Amniotic stem cell (primary cell): ENCODE results near the gene ARV1.
"Not testable (repeated sequence)": the region's sequence is repeated elsewhere in the genome, so short reads cannot be mapped to it uniquely, and the experiment has no call there.

Source experiments
- DNase-seq: peaks from one replicate; lab custom pipeline; 2025; lab: John Stamatoyannopoulos, UW

ARV1 gene

GRCh38 chr1:231045286-231045685 lies 66.4 kb downstream of the ARV1 start:
- DNase-seq, result no peak

- DNase-seq, result not testable (repeated sequence)
These were observed 67.2 kb downstream of the ARV1 start for GRCh38 chr1:231045921-231046729.

GRCh38 chr1:231046730-231047395 lies 68.0 kb downstream of the ARV1 start:
- DNase-seq, result no peak

- DNase-seq, result not testable (repeated sequence)
These were observed 68.6 kb downstream of the ARV1 start for GRCh38 chr1:231047529-231047928.

- DNase-seq, result not testable (repeated sequence)
These were observed 69.5 kb downstream of the ARV1 start for GRCh38 chr1:231048419-231048818.

- DNase-seq, result no peak
These were observed 70.5 kb downstream of the ARV1 start for GRCh38 chr1:231049121-231049979.
